HCT116 (cell line): ENCODE results near the gene KLK13. TPM values are rescaled to one million over a fixed set of nuclear protein-coding genes. Genes with fewer than 3 reads are reported as not detected.

Experiments
- ATAC-seq: fragments of 200-7000 bp; cut with Tn5 transposase; 2 replicates; pipeline ENCODE4 v1.9.1; 2020; ENCODE audit warnings: mild to moderate bottlenecking, moderate library complexity
- BruUV-seq: library from RNA; stranded (reverse); fragments of 400-500 nt; replicated peaks from 2 replicates; lab custom pipeline; 2021; lab: Mats Ljungman, UMichigan
- CTCF ChIA-PET: fragments of 300-600 bp; sonication (Branson Sonifier 250); formaldehyde crosslinking; loops from one replicate; lab custom pipeline; 2021; ENCODE audit warnings: antibody characterized with exemption; lab: Charles Lee
- POLR2A ChIA-PET: fragments of 300-600, 350-600 bp; sonication (Branson Sonifier 250); formaldehyde crosslinking; loops from one replicate; lab custom pipeline; 2021; ENCODE audit warnings: antibody characterized with exemption; lab: Charles Lee
- RAD21 ChIA-PET, 2 experiments: fragments of 300-600 bp; sonication (Branson Sonifier 250); formaldehyde crosslinking; loops; one replicate each; lab custom pipeline; 2023; ENCODE audit warnings: low total read pairs in 2 of 2; ENCODE audit not compliant: uncharacterized antibody in 2 of 2, unreplicated experiment in 2 of 2, low non-redundant PET in 1 of 2; lab: Charles Lee
- DNase-seq: peaks from one replicate; pipeline ENCODE4 v3.0.0-alpha.2; 2010; ENCODE audit warnings: low read depth, low spot score
- H2AFZ ChIP-seq: fragments of 200-600 bp; shearing (Covaris generic), sonication (generic); 2 replicates; pipeline ENCODE4 v1.6.1; 2017; ENCODE audit warnings: low read depth, mixed run types, mixed read lengths, antibody characterized with exemption, low read length; ENCODE audit not compliant: poor library complexity, severe bottlenecking
- H3K27ac ChIP-seq: 2 replicates; pipeline ENCODE4 v1.5.1; 2012; ENCODE audit warnings: low read depth, low read length
- H3K27me3 ChIP-seq: fragments of 200-600 bp; sonication (generic); 2 replicates; pipeline ENCODE4 v1.6.1; 2016; ENCODE audit warnings: mixed run types, low read length, mixed read lengths; ENCODE audit not compliant: insufficient read depth
- H3K36me3 ChIP-seq, 2 experiments: fragments of 200-500 bp in 1 of 2; fragments of 200-600 bp in 1 of 2; sonication (Bioruptor generic) in 1 of 2; sonication (generic) in 1 of 2; 2 replicates each; pipeline versions ENCODE4 v1.5.1 to v1.6.1; 2014 to 2016; ENCODE audit warnings: low read length in 2 of 2, inconsistent platforms in 1 of 2, mixed read lengths in 1 of 2, mixed run types in 1 of 2; ENCODE audit not compliant: insufficient read depth in 2 of 2, control insufficient read depth in 1 of 2
- H3K4me1 ChIP-seq, 2 experiments: fragments of 200-600 bp in 1 of 2; sonication (generic) in 1 of 2; 2 replicates each; pipeline versions ENCODE4 v1.5.1 to v1.6.1; 2012 to 2017; ENCODE audit warnings: low read length in 2 of 2, inconsistent platforms in 1 of 2, mild to moderate bottlenecking in 1 of 2, mixed read lengths in 1 of 2, mixed run types in 1 of 2, moderate library complexity in 1 of 2; ENCODE audit not compliant: insufficient read depth in 2 of 2, control insufficient read depth in 1 of 2
- H3K4me2 ChIP-seq: fragments of 200-600 bp; sonication (generic); 2 replicates; pipeline ENCODE4 v1.6.1; 2017; ENCODE audit warnings: mixed run types, low read length, mixed read lengths
- H3K4me3 ChIP-seq, 2 experiments: fragments of 200-600 bp in 1 of 2; sonication (generic) in 1 of 2; replicated peaks in 1 of 2; 2 replicates each; pipeline ENCODE4 v1.5.1; 2011 to 2016; ENCODE audit warnings: low read length in 2 of 2, control low read depth in 1 of 2, low read depth in 1 of 2, mild to moderate bottlenecking in 1 of 2, mixed read lengths in 1 of 2, mixed run types in 1 of 2
- H3K79me2 ChIP-seq: fragments of 200-600 bp; sonication (generic); 2 replicates; pipeline ENCODE4 v1.6.1; 2017; ENCODE audit warnings: mild to moderate bottlenecking, mixed run types, low read length, moderate library complexity, mixed read lengths; ENCODE audit not compliant: insufficient read depth
- H3K9ac ChIP-seq: fragments of 200-600 bp; sonication (generic); 2 replicates; pipeline ENCODE4 v1.6.1; 2016; ENCODE audit warnings: low read length, mixed read lengths
- H3K9me2 ChIP-seq: fragments of 200-600 bp; sonication (generic), shearing (Covaris generic); 2 replicates; pipeline ENCODE4 v1.6.1; 2017; ENCODE audit warnings: mixed run types, mild to moderate bottlenecking, moderate library complexity; ENCODE audit not compliant: insufficient read depth
- H3K9me3 ChIP-seq, 2 experiments: fragments of 200-500 bp in 1 of 2; fragments of 200-600 bp in 1 of 2; sonication (Bioruptor generic) in 1 of 2; sonication (generic) in 1 of 2; 2 replicates each; pipeline ENCODE4 v1.6.1; 2014 to 2017; ENCODE audit warnings: low read length in 2 of 2, mixed read lengths in 2 of 2, inconsistent platforms in 1 of 2, low read depth in 1 of 2, mild to moderate bottlenecking in 1 of 2, mixed run types in 1 of 2, moderate library complexity in 1 of 2; ENCODE audit not compliant: control insufficient read depth in 1 of 2, insufficient read depth in 1 of 2
- H4K20me1 ChIP-seq: fragments of 200-600 bp; sonication (generic), shearing (Covaris generic); 2 replicates; pipeline ENCODE4 v1.6.1; 2017; ENCODE audit warnings: mixed run types, mild to moderate bottlenecking, moderate library complexity; ENCODE audit not compliant: insufficient read depth
- CTCF ChIP-seq, 3 experiments: fragments of 200-600 bp in 1 of 3; sonication (generic) in 1 of 3; IDR thresholded peaks in 2 of 3; conservative IDR thresholded peaks in 1 of 3; 2 replicates each; pipeline ENCODE4 v1.5.1; 2012 to 2017; ENCODE audit warnings: low read depth in 2 of 3, low read length in 2 of 3, antibody characterized with exemption in 1 of 3, borderline replicate concordance in 1 of 3, control low read depth in 1 of 3, mild to moderate bottlenecking in 1 of 3, mixed read lengths in 1 of 3, mixed run types in 1 of 3, moderate library complexity in 1 of 3; ENCODE audit not compliant: insufficient read depth in 1 of 3
- EGR1 ChIP-seq: IDR thresholded peaks from 2 replicates; pipeline ENCODE4 v1.6.1; 2012; ENCODE audit warnings: low read depth
- ELF1 ChIP-seq: IDR thresholded peaks from 2 replicates; pipeline ENCODE4 v1.6.1; 2012; ENCODE audit warnings: low read depth, borderline replicate concordance
- EZH2phosphoT487 ChIP-seq: fragments of 200-600 bp; IDR thresholded peaks from 2 replicates; pipeline ENCODE4 v1.6.1; 2018; ENCODE audit warnings: antibody characterized with exemption, borderline replicate concordance
- FOSL1 ChIP-seq: IDR thresholded peaks from 2 replicates; pipeline ENCODE4 v1.6.1; 2012; ENCODE audit warnings: low read depth
- MAX ChIP-seq: IDR thresholded peaks from 2 replicates; pipeline ENCODE4 v1.6.1; 2012
- POLR2A ChIP-seq: IDR thresholded peaks from 2 replicates; pipeline ENCODE4 v1.7.0; 2011; ENCODE audit warnings: borderline replicate concordance; ENCODE audit not compliant: insufficient read depth, insufficient read length; ENCODE audit errors: extremely low read depth
- POLR2AphosphoS5 ChIP-seq: IDR thresholded peaks from 2 replicates; pipeline ENCODE4 v1.6.1; 2011; ENCODE audit warnings: mild to moderate bottlenecking, low read depth, low read length, moderate library complexity
- RAD21 ChIP-seq: IDR thresholded peaks from 2 replicates; pipeline ENCODE4 v1.6.1; 2012; ENCODE audit warnings: low read depth, mild to moderate bottlenecking
- REST ChIP-seq: IDR thresholded peaks from 2 replicates; pipeline ENCODE4 v1.6.1; 2012; ENCODE audit warnings: low read depth
- SIN3A ChIP-seq: IDR thresholded peaks from 2 replicates; pipeline ENCODE4 v1.6.1; 2012; ENCODE audit warnings: low read depth
- SP1 ChIP-seq: IDR thresholded peaks from 2 replicates; pipeline ENCODE4 v1.6.1; 2012; ENCODE audit warnings: low read depth
- ZBTB33 ChIP-seq: IDR thresholded peaks from 2 replicates; pipeline ENCODE4 v1.6.1; 2011; ENCODE audit warnings: mild to moderate bottlenecking, low read length, moderate library complexity; ENCODE audit not compliant: insufficient replicate concordance; ENCODE audit errors: extremely low read depth
- ZFX ChIP-seq: fragments of 450-650 bp; IDR thresholded peaks from 2 replicates; pipeline ENCODE4 v1.6.1; 2017
- ZNF274 ChIP-seq: fragments of 200-500 bp; sonication (Bioruptor generic); IDR thresholded peaks from 2 replicates; pipeline ENCODE4 v1.6.1; 2014; ENCODE audit warnings: mild to moderate bottlenecking, low read depth, low read length, inconsistent platforms
- intact Hi-C: fragments of 100-400 bp; cut with micrococcal nuclease; formaldehyde crosslinking; loops from 2 replicates; pipeline ENCODE4 v1.10.0; 2022
- total RNA-seq: library from RNA; stranded (reverse); gene quantifications from one replicate; pipeline ENCODE4 v1.2.1, GENCODE V29; 2021; ENCODE audit not compliant: unreplicated experiment

The KLK13 gene
- total RNA-seq, 1 experiment from 2014 or later = 3.2 TPM

GRCh38 chr19:51030631-51031030, 34.3 kb downstream of the KLK13 start:
- intact Hi-C loops = no loop called here

More at GRCh38 chr19:51030631-51031030, 34.3 kb downstream of the KLK13 start:
- POLR2A ChIA-PET = no interaction called here
- Histone ChIP-seq H3K36me3 (no peaks in the 10 kb centered on the region), H2AFZ (no peak overlapping the region), H3K9me2 (no peaks in the 10 kb centered on the region), H3K9me3 (no peaks in the 10 kb centered on the region), H3K9ac (no peak overlapping the region), H3K4me2 (no peak overlapping the region), H3K79me2 (no peaks in the 10 kb centered on the region), H3K27me3 (no peaks in the 10 kb centered on the region), H3K4me3 (no peak overlapping the region), H4K20me1 (no peaks in the 10 kb centered on the region), H3K27ac (no peak overlapping the region), H3K4me1 (peaks cover 0 to 12% of the 10 kb centered on the region in 2 experiments; a peak in 2 of 4 replicates)
- DNase-seq (no peak), ATAC-seq (no peak)
- BruUV-seq = no TSS peak
- RAD21 ChIA-PET = interaction anchor here in 1 of 2 experiments (0.9 kb wide), 1 partner anchor 34 kb away, joined by 4 read pairs; no protein-coding TSS in a partner anchor
- TF ChIP-seq ZBTB33 = no peak
- TF ChIP-seq EZH2phosphoT487 = no peak
- no peak for TF ChIP-seq ZNF274
- no peak for TF ChIP-seq MAX
- no peak for TF ChIP-seq ELF1
- no peak for TF ChIP-seq EGR1
- TF ChIP-seq SIN3A = no peak
- no peak for TF ChIP-seq CTCF (IDR thresholded peaks at IDR 0.05 in 2 of 3, conservative IDR thresholded peaks at IDR 0.05 in 1 of 3; ENCODE audit: borderline replicate concordance in 1 of 3, insufficient read depth in 1 of 3, low read depth in 2 of 3, low read length in 2 of 3)
- TF ChIP-seq ZFX = no peak
- TF ChIP-seq FOSL1 = no peak
- TF ChIP-seq POLR2AphosphoS5 = no peak
- TF ChIP-seq REST = no peak
- TF ChIP-seq SP1 = no peak
- no peak for TF ChIP-seq RAD21
- no peak for TF ChIP-seq POLR2A
- CTCF ChIA-PET = no interaction called here
